ENCODE data around the gene CASKIN2. TPM values are rescaled to one million over a fixed set of nuclear protein-coding genes. Genes with fewer than 3 reads are reported as not detected.

Gene CASKIN2
- polyA plus RNA-seq, 2 of the 4 experiments (the other 2 are of a cell fraction): 3.6 to 11.2 TPM

GRCh38 chr17:75539967-75540729 is 24.8 kb upstream of the CASKIN2 start:
- TF ChIP-seq KDM1A (IDR thresholded peaks at IDR 0.05; ENCODE audit: low read depth): no peak
- no peak for TF ChIP-seq ZSCAN20 (CRISPR knock-in tag; IDR thresholded peaks at IDR 0.05)
- TF ChIP-seq CHD2 (IDR thresholded peaks at IDR 0.05; ENCODE audit: low read length, partially characterized antibody): no peak
- TF ChIP-seq JUN (IDR thresholded peaks at IDR 0.05): 0 out of 5 replicates have a peak, but pooled peaks of 1 of the 2 experiments have one; percentile 6
- FAIRE-seq: no peak
- Histone ChIP-seq H3K9me3 (no peaks in the 10 kb centered on the region), H3K4me2 (no peak overlapping the region), H3K4me1 (peaks cover 18% of the 10 kb centered on the region), H3K4me3 (no peak overlapping the region), H3K27ac (peak overlapping the region in 1 of 2 experiments; percentile 68; a peak in 3 of 6 replicates)
- POLR2A ChIA-PET: interaction anchor here (0.5 kb wide), 1 partner anchor 19 kb away, joined by 5 read pairs; no protein-coding TSS in a partner anchor
- WGBS (ENCODE audit: missing lambda C conversion rate): 91% methylated on average over 13 of the region's 13 CpGs
- no peak for DNase-seq (ENCODE audit: low read depth in 1 of 2, low spot score in 1 of 2)
- peak; percentile 16 to 22; a peak in 4 of 6 replicates for ATAC-seq
- CTCF ChIA-PET: interaction anchor here (0.6 to 3.5 kb wide), 4 partner anchors 10 to 209 kb away, joined by 3 to 14 read pairs (median 3); partner anchors contain the start of gene SMIM5

DNA sequence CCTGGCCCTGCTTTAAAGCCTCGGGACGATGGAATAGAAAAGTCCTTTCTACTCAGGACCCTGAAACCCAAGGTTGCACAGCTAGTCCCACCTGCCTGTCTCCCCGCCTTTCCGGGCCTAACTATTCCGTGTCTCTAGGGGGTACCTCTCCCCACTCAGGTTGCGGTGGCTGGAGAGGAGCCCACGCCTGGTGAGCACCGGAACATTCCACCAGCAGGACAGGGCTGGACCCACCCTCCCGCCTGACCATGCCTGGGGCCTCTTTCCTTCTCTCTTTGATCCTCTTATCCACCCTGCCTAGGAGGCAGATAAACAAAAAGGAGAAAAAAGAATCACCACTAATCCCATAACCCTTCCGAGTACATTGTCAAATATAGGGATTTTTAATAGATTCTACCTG is 21.0 kb upstream of the CASKIN2 start:
- Histone ChIP-seq H3K4me2 (no peak overlapping the region), H3K4me3 (no peak overlapping the region), H3K9me3 (no peaks in the 10 kb centered on the region), H3K4me1 (peaks cover 27% of the 10 kb centered on the region), H3K27ac (no peak overlapping the region)
- FAIRE-seq (no peak), ATAC-seq (no peak), DNase-seq (ENCODE audit: low read depth in 1 of 2, low spot score in 1 of 2) (no peak)
- WGBS (ENCODE audit: missing lambda C conversion rate): 85% methylated on average over 10 of the region's 10 CpGs
- ChIA-PET CTCF (interaction anchor here (1.3 to 2.8 kb wide), 3 partner anchors 9 to 296 kb away, joined by 3 to 14 read pairs (median 4); partner anchors contain the start of gene TSEN54), POLR2A (no interaction called here)
- TF ChIP-seq POLR2AphosphoS2 (conservative IDR thresholded peaks at IDR 0.05; ENCODE audit: low read length) (no peak), ZNF302 (CRISPR knock-in tag; IDR thresholded peaks at IDR 0.05) (no peak), TFCP2L1 (CRISPR knock-in tag; IDR thresholded peaks at IDR 0.05) (no peak), CHD2 (IDR thresholded peaks at IDR 0.05; ENCODE audit: low read length, partially characterized antibody) (no peak), HOXB13 (CRISPR knock-in tag; IDR thresholded peaks at IDR 0.05; ENCODE audit: low read depth) (no peak), ATOH8 (CRISPR knock-in tag; IDR thresholded peaks at IDR 0.05; ENCODE audit: low read depth) (no peak), PHF8 (IDR thresholded peaks at IDR 0.05; ENCODE audit: borderline replicate concordance, low read depth) (no peak)
- TF ChIP-seq, protein P1, sequence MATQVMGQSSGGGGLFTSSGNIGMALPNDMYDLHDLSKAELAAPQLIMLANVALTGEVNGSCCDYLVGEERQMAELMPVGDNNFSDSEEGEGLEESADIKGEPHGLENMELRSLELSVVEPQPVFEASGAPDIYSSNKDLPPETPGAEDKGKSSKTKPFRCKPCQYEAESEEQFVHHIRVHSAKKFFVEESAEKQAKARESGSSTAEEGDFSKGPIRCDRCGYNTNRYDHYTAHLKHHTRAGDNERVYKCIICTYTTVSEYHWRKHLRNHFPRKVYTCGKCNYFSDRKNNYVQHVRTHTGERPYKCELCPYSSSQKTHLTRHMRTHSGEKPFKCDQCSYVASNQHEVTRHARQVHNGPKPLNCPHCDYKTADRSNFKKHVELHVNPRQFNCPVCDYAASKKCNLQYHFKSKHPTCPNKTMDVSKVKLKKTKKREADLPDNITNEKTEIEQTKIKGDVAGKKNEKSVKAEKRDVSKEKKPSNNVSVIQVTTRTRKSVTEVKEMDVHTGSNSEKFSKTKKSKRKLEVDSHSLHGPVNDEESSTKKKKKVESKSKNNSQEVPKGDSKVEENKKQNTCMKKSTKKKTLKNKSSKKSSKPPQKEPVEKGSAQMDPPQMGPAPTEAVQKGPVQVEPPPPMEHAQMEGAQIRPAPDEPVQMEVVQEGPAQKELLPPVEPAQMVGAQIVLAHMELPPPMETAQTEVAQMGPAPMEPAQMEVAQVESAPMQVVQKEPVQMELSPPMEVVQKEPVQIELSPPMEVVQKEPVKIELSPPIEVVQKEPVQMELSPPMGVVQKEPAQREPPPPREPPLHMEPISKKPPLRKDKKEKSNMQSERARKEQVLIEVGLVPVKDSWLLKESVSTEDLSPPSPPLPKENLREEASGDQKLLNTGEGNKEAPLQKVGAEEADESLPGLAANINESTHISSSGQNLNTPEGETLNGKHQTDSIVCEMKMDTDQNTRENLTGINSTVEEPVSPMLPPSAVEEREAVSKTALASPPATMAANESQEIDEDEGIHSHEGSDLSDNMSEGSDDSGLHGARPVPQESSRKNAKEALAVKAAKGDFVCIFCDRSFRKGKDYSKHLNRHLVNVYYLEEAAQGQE (IDR thresholded peaks at IDR 0.05): no peak

- no peak overlapping the region for H3K4me3 ChIP-seq
- no peak for TF ChIP-seq NPAS2 (CRISPR knock-in tag; IDR thresholded peaks at IDR 0.05; ENCODE audit: borderline replicate concordance)
- no peak for TF ChIP-seq USF2 (IDR thresholded peaks at IDR 0.05)
- TF ChIP-seq CBX2 (IDR thresholded peaks at IDR 0.05; ENCODE audit: borderline replicate concordance, low read depth): no peak
- TF ChIP-seq KDM5A (IDR thresholded peaks at IDR 0.05): no peak
- no peak for TF ChIP-seq RAD21 (conservative IDR thresholded peaks at IDR 0.05 in 1 of 2, IDR thresholded peaks at IDR 0.05 in 1 of 2)
- TF ChIP-seq GATA3 (IDR thresholded peaks at IDR 0.05; ENCODE audit: borderline replicate concordance): no peak
- TF ChIP-seq BHLHE40 (IDR thresholded peaks at IDR 0.05; ENCODE audit: low read depth, low read length): no peak
- TF ChIP-seq RFX5 (IDR thresholded peaks at IDR 0.05): no peak
- no peak for TF ChIP-seq FOSL2 (IDR thresholded peaks at IDR 0.05)
- no peak for TF ChIP-seq FOSL2 (CRISPR knock-in tag; IDR thresholded peaks at IDR 0.05)
- WGBS (ENCODE audit: missing lambda C conversion rate): 90% methylated on average over 8 of the region's 8 CpGs
- H3K27ac ChIP-seq: no peak overlapping the region
- no peak for DNase-seq (ENCODE audit: low read depth in 1 of 2, low spot score in 1 of 2)
- FAIRE-seq: no peak
- no peaks in the 10 kb centered on the region for H3K9me3 ChIP-seq
- ATAC-seq: no peak
- CTCF ChIA-PET: interaction anchor here (1.1 to 1.3 kb wide), 7 partner anchors 9 to 296 kb away, joined by 3 to 4 read pairs (median 3); partner anchors contain the start of genes SMIM5 and TSEN54
- no peak overlapping the region for H3K4me2 ChIP-seq
- POLR2A ChIA-PET: no interaction called here
- H3K4me1 ChIP-seq: peaks cover 27% of the 10 kb centered on the region
Observed at GRCh38 chr17:75535871-75536270, 20.5 kb upstream of the CASKIN2 start.

Measured in A549 (cell line).